Natural killer cell treated with Interleukin-12 subunit alpha and Interleukin-12 subunit beta and Interleukin-15 and Interleukin-18, amount 100 ng/mL, for 72 hours (primary cell): ENCODE data around the gene TLR4. TPM values are rescaled to one million over a fixed set of nuclear protein-coding genes. Genes with fewer than 3 reads are reported as not detected.

ENCODE experiments used
- ATAC-seq, 2 donors: fragments of 150-1000 bp; cut with Tn5 transposase in 1 of 2; sonication (Bioruptor Pico), chemical (Tn5 transposase) in 1 of 2; 2 replicates each; pipeline ENCODE4 v1.10.0; 2021
- DNase-seq: peaks from one replicate; pipeline ENCODE4 v3.0.0; 2022; ENCODE audit warnings: low spot score
- H3K27ac Mint-ChIP-seq, 2 donors: 1 replicate in 1 of 2; 2 replicates in 1 of 2; pipeline ENCODE4 v1.8.0; 2022; ENCODE audit warnings: mixed read lengths in 2 of 2, mild to moderate bottlenecking in 1 of 2, moderate library complexity in 1 of 2
- H3K27me3 Mint-ChIP-seq, 2 donors: 1 replicate in 1 of 2; 2 replicates in 1 of 2; pipeline ENCODE4 v1.8.0; 2022; ENCODE audit warnings: mixed read lengths in 2 of 2
- H3K36me3 Mint-ChIP-seq: one replicate; pipeline ENCODE4 v1.8.0; 2022; ENCODE audit warnings: mixed read lengths
- H3K4me1 Mint-ChIP-seq, 2 donors: 1 replicate in 1 of 2; 2 replicates in 1 of 2; pipeline ENCODE4 v1.8.0; 2022; ENCODE audit warnings: low read depth in 2 of 2, mixed read lengths in 2 of 2, mild to moderate bottlenecking in 1 of 2
- H3K4me3 Mint-ChIP-seq: one replicate; pipeline ENCODE4 v1.8.0; 2022; ENCODE audit warnings: mixed read lengths
- H3K9me3 Mint-ChIP-seq: 2 replicates; pipeline ENCODE4 v1.8.0; 2022; ENCODE audit warnings: mixed read lengths
- total RNA-seq, 2 donors: library from RNA; stranded (reverse); gene quantifications; one replicate each; pipeline ENCODE4 v1.2.3, GENCODE V29; 2022

Gene TLR4
- total RNA-seq, 2 donors from 2014 or later = 0.24 to 0.42 TPM

DNA sequence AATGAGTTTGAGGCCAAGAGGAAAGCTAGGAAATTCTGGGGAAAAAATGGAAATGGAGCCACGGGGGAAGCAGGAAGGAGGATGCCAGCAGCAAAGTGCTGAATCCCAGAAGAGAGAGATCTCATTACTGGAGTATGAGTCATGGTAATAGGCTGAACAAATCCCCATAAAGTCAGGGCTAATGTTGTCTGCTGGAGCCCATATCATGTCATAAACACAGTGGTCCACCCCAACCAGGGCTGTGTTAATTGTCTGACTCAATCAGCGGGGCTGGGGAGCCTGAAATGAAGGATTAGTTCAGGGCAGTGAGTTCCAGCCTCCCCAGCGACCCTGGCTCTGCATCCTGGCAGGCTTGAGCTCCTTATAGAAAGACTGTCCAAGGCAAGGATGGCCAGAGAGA lies 68.8 kb downstream of the TLR4 start:
- Mint-ChIP-seq H3K4me1 (peaks cover 0 to 4% of the 10 kb centered on the region in 2 donors), H3K27me3 (peaks cover 32 to 53% of the 10 kb centered on the region in 2 donors), H3K4me3 (no peak overlapping the region), H3K9me3 (no peaks in the 10 kb centered on the region), H3K27ac (no peak overlapping the region), H3K36me3 (no peaks in the 10 kb centered on the region)
- no peak for DNase-seq
- ATAC-seq = no peak
